ENCODE results near the gene CCDC83.
"Not testable (repeated sequence)": the region's sequence is repeated elsewhere in the genome, so short reads cannot be mapped to it uniquely, and the experiment has no call there.

GRCh38 chr11:85852754-85853153, 2.4 kb upstream of the CCDC83 start:
- not testable (repeated sequence) for TF ChIP-seq CTCF, POLR2A (IDR thresholded peaks at IDR 0.05)

Data from uterus (tissue), 2 donors.